Right renal cortex interstitium (tissue), 3 donors: ENCODE data around the gene C12orf50. TPM values are rescaled to one million over a fixed set of nuclear protein-coding genes. Genes with fewer than 3 reads are reported as not detected.
"Not testable (repeated sequence)": the region's sequence is repeated elsewhere in the genome, so short reads cannot be mapped to it uniquely, and the experiment has no call there.

Experiments
- DNase-seq, 3 donors: peaks; one replicate each; pipeline ENCODE4 v3.0.0-alpha.2; 2013; ENCODE audit warnings: low read depth in 3 of 3, low spot score in 2 of 3
- polyA plus RNA-seq, 3 donors: library from polyadenylated mRNA; unstranded; fragments of 120-200 nt; gene quantifications; one replicate each; pipeline ENCODE4 v1.2.1, GENCODE V29; 2013; ENCODE audit not compliant: insufficient read length in 3 of 3

The C12orf50 gene
- polyA plus RNA-seq, 3 donors = 0.21 to 0.45 (median 0.35) TPM

- no peak for DNase-seq
Measured at GRCh38 chr12:87991483-87991882, 37.7 kb downstream of the C12orf50 start.

- no peak for DNase-seq
Measured at GRCh38 chr12:87988534-87988933, 40.7 kb downstream of the C12orf50 start.

GRCh38 chr12:87985069-87985675, 44.0 kb downstream of the C12orf50 start:
- no peak for DNase-seq

- DNase-seq = no peak
Measured at GRCh38 chr12:87982208-87982607, 47.0 kb downstream of the C12orf50 start.

DNA sequence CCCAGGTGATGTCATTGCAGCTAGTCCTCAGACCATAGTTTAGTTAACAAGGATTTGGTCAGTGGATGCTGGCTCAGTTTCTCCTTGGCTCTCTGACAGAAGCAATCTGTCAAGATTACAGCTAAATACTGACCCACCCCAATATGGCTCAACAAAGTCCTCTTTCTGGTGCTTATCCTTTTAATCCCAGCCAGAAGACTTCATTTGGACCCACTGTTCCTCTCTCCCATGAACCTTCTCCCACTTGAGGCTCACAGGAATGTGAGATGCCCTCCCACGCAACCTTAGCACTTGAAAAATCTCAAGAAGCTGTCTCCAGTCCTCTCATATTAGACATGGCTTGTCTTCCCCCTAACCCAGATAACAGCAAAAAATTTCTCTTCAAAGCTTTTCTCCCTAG, 47.7 kb downstream of the C12orf50 start:
- DNase-seq = no peak

GRCh38 chr12:87975879-87976278, 53.3 kb downstream of the C12orf50 start:
- no peak for DNase-seq

GRCh38 chr12:87967871-87968270, 61.3 kb downstream of the C12orf50 start:
- DNase-seq = no peak

- no peak for DNase-seq
Measured at GRCh38 chr12:87960566-87960965, 68.6 kb downstream of the C12orf50 start.

DNA sequence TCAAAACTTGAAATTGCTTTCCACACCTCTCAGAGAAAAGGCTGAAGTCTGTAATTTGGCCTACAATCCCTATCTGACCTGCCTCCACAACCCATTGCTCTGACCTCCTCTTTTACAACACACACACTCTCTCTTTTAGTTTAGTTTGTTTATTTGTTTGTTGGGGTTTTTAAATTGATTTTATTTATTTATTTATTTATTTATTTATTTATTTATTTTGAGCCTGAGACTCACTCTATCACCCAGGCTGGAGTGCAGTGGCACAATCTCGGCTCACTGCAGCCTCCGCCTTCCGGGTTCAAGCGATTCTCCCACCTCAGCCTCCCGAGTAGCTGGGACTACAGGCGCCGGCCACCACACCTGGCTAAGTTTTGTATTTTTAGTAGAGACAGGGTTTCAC, 75.2 kb downstream of the C12orf50 start:
- not testable (repeated sequence) for DNase-seq

- DNase-seq = peak; percentile 6 to 32 (median 29)
Measured at GRCh38 chr12:87953256-87953860, 75.8 kb downstream of the C12orf50 start.

- DNase-seq = no peak
Measured at GRCh38 chr12:87952850-87953249, 76.4 kb downstream of the C12orf50 start.

DNA sequence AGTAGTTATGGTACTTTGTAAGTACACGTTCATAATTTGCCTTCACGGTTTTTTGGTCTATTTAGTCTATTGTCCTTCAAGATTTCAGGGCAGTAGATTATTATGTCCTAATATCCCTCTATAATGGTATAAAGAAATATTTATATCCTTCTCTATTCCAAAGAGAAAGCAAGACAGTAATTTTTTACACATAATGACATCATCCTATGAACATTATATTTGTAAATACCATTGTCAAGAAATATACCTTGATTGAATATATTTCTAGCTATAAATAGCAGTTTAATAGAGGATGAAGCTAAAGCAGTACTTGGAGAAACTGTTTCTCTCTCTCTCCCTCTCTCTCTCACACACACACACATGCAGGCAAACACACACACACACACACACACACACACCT, 77.0 kb downstream of the C12orf50 start:
- DNase-seq = no peak

DNA sequence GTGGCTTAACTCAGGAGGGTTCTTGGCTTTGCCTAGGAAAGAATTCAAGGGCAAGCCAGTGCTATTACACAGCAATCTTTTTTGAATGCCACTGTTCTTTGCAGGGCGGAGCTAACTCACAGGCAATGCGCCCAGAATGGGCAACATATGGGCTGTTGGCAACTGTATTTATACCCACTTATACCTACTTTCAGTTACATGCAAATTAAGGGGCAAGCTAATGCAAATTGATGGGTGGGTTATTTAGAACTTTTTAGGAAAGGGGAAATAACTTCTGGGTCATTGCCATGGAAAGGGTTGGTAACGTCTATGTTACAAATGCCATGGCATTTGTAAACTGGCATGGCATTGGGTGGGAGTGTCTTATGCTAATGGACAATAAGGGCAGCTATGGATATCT, 85.4 kb downstream of the C12orf50 start:
- no peak for DNase-seq

DNA sequence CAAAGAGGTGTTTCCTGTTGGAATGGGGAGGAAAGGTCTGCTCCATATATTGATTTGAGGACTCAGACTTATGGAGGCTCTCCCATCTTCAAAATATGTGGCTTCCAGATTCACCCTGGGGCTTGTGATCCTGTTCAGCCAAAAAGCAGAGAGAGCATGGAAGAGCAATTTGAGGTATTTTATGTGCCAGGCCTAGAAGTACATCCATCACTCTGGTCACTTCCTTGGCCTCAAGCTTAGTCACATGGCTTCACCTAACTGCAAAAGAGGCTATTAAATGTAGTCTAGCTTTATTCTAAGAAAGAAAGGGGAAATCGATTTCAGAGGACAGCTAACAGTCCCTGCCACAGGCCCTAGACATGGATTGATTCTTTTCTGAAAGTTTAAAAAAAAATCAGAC, 86.2 kb downstream of the C12orf50 start:
- DNase-seq = no peak

DNA sequence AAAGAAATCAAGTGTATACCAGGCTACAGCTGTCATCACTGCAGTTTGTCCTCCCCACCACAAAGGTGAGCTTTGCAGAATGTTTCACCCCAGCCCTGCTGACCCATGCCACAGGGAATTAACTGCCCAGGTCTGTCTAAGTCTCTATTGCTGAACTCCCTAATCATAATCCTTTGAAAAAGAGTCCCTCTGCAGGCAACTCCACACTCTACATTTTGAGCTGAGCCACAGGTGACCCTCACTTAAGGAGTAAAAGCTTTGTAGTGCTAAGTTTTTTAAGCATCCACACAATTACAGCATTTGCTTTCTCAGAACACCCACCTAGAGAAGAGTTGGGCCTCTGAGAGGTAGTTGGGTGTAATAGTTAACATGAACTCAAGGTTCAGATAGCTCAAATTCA, 90.0 kb downstream of the C12orf50 start:
- DNase-seq = no peak

DNA sequence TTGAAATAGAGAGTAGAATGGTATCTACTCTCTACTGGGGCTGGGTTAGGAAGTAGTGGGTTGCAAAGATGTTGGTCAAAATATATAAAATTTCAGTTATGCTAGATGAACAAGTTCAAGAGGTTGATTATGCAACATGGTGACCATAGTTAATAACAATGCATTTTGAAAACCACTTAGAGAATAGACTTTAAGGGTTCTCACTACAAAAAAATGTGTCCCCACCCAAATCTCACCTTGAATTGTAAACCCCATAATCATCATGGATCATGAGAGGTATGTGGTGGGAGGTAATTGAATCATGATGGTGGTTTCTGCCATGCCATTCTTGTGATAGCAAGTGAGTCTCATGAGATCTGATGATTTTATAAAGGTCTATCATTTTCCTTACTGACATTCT, 94.0 kb downstream of the C12orf50 start:
- no peak for DNase-seq

- DNase-seq = no peak
Measured at GRCh38 chr12:87933991-87934390, 95.2 kb downstream of the C12orf50 start.

- no peak for DNase-seq
Measured at GRCh38 chr12:87931812-87932211, 97.4 kb downstream of the C12orf50 start.

DNA sequence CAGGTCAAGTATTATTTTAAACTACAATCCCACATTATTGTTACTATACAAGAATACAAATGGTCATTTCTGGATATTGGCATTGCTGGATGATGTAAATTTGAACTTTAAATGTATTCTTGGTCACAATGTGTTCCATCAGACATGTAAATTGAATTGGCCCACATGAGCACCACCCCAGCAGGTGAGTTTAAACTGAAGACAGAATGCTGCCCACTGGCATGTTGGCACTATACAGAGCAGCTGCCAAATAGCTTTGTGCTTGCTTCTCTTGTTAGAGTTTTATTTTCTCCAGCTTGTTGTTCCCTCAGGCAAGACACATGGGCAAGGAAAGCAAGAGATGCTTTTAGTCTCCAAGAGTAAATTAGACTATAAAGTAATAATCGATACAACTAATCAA, 98.6 kb downstream of the C12orf50 start:
- no peak for DNase-seq
